C4-2B (cell line): ENCODE results near the gene CUEDC2.

ENCODE experiments used
- H3K27ac ChIP-seq: fragments of 450-650 bp; 2 replicates; pipeline ENCODE4 v1.5.1; 2017
- CTCF ChIP-seq: fragments of 450-650 bp; conservative IDR thresholded peaks from 2 replicates; pipeline ENCODE4 v1.5.1; 2017; ENCODE audit warnings: mild to moderate bottlenecking
- ZFX ChIP-seq: fragments of 450-650 bp; IDR thresholded peaks from 2 replicates; pipeline ENCODE4 v1.6.1; 2017

Gene CUEDC2

GRCh38 chr10:102438374-102438773 lies 6.0 kb upstream of the CUEDC2 start:
- H3K27ac ChIP-seq, result no peak overlapping the region
- TF ChIP-seq ZFX (no peak), CTCF (no peak)

GRCh38 chr10:102437515-102437914 lies 5.1 kb upstream of the CUEDC2 start:
- H3K27ac ChIP-seq, result no peak overlapping the region
- TF ChIP-seq ZFX (no peak), CTCF (no peak)

GRCh38 chr10:102436312-102436711 lies 3.9 kb upstream of the CUEDC2 start:
- H3K27ac ChIP-seq, result no peak overlapping the region
- no peak for TF ChIP-seq ZFX
- no peak for TF ChIP-seq CTCF

- TF ChIP-seq CTCF (no peak), ZFX (no peak)
- H3K27ac ChIP-seq, result no peak overlapping the region
Observed at GRCh38 chr10:102435529-102436233, 3.3 kb upstream of the CUEDC2 start.

GRCh38 chr10:102435133-102435497 lies 2.7 kb upstream of the CUEDC2 start:
- no peak overlapping the region for H3K27ac ChIP-seq
- TF ChIP-seq CTCF (no peak), ZFX (no peak)

GRCh38 chr10:102434394-102435132 lies 2.2 kb upstream of the CUEDC2 start:
- H3K27ac ChIP-seq, result no peak overlapping the region
- no peak for TF ChIP-seq ZFX
- TF ChIP-seq CTCF, result no peak

GRCh38 chr10:102433619-102434046 lies 1.3 kb upstream of the CUEDC2 start:
- TF ChIP-seq ZFX (no peak), CTCF (no peak)
- no peak overlapping the region for H3K27ac ChIP-seq
